OCI-LY7 (cell line): Measurements from ENCODE around the gene CMIP. TPM values are rescaled to one million over a fixed set of nuclear protein-coding genes. Genes with fewer than 3 reads are reported as not detected.

Experiments used
- BruUV-seq: library from RNA; stranded (reverse); fragments of 400-500 nt; replicated peaks from 2 replicates; lab custom pipeline; 2021; lab: Mats Ljungman, UMichigan
- CTCF ChIA-PET: fragments of 300-600 bp; sonication (Branson Sonifier 250); formaldehyde crosslinking; loops from one replicate; lab custom pipeline; 2022; ENCODE audit warnings: antibody characterized with exemption; ENCODE audit not compliant: unreplicated experiment; lab: Charles Lee
- POLR2A ChIA-PET: fragments of 300-600 bp; sonication (Branson Sonifier 250); formaldehyde crosslinking; loops from one replicate; lab custom pipeline; 2022; ENCODE audit warnings: antibody characterized with exemption; lab: Charles Lee
- DNase-seq: peaks from one replicate; pipeline ENCODE4 v3.0.0-alpha.2; 2015; ENCODE audit warnings: low spot score
- H2AFZ ChIP-seq: fragments of 200-600 bp; sonication (generic), shearing (Covaris generic); 2 replicates; pipeline ENCODE4 v1.6.1; 2014; ENCODE audit warnings: mild to moderate bottlenecking, antibody characterized with exemption, low read length, moderate library complexity
- H3K27ac ChIP-seq: fragments of 200-600 bp; sonication (generic); 2 replicates; pipeline ENCODE4 v1.5.1; 2014; ENCODE audit warnings: mixed run types, low read depth, mild to moderate bottlenecking, moderate library complexity, low read length, inconsistent platforms; ENCODE audit not compliant: poor library complexity, severe bottlenecking
- H3K36me3 ChIP-seq: fragments of 200-600 bp; sonication (generic); 2 replicates; pipeline ENCODE4 v1.6.1; 2014; ENCODE audit warnings: mild to moderate bottlenecking, antibody characterized with exemption, low read length, moderate library complexity, mixed read lengths; ENCODE audit not compliant: insufficient read depth
- H3K4me1 ChIP-seq: fragments of 200-600 bp; sonication (generic); 2 replicates; pipeline ENCODE4 v1.5.1; 2014; ENCODE audit warnings: mild to moderate bottlenecking, low read length; ENCODE audit not compliant: insufficient read depth, poor library complexity, severe bottlenecking
- H3K4me2 ChIP-seq: fragments of 200-600 bp; sonication (generic); 2 replicates; pipeline ENCODE4 v1.6.1; 2014; ENCODE audit warnings: mild to moderate bottlenecking, low read length
- H3K4me3 ChIP-seq: fragments of 200-600 bp; sonication (generic); 2 replicates; pipeline ENCODE4 v1.5.1; 2014; ENCODE audit warnings: mild to moderate bottlenecking, low read depth, low read length; ENCODE audit not compliant: poor library complexity, severe bottlenecking
- H3K79me2 ChIP-seq: fragments of 200-600 bp; sonication (generic); 2 replicates; pipeline ENCODE4 v1.6.1; 2016; ENCODE audit warnings: low read depth, mild to moderate bottlenecking, low read length, moderate library complexity, mixed read lengths; ENCODE audit not compliant: insufficient read depth
- H3K9me2 ChIP-seq: fragments of 200-600 bp; sonication (generic); 2 replicates; pipeline ENCODE4 v1.6.1; 2016; ENCODE audit warnings: mild to moderate bottlenecking, low read length, mixed read lengths; ENCODE audit not compliant: insufficient read depth
- H3K9me3 ChIP-seq: fragments of 200-600 bp; sonication (generic); 2 replicates; pipeline ENCODE4 v1.6.1; 2014; ENCODE audit warnings: mild to moderate bottlenecking, mixed run types, low read length, mixed read lengths
- H4K20me1 ChIP-seq: fragments of 200-600 bp; sonication (generic); 2 replicates; pipeline ENCODE4 v1.6.1; 2014; ENCODE audit warnings: mild to moderate bottlenecking, antibody characterized with exemption, low read length, moderate library complexity, mixed read lengths; ENCODE audit not compliant: insufficient read depth
- CTCF ChIP-seq: fragments of 200-600 bp; sonication (generic); conservative IDR thresholded peaks from 2 replicates; pipeline ENCODE4 v1.5.1; 2014; ENCODE audit warnings: mild to moderate bottlenecking, antibody characterized with exemption, low read length, moderate library complexity, mixed read lengths
- EZH2phosphoT487 ChIP-seq: fragments of 200-600 bp; sonication (generic); IDR thresholded peaks from 2 replicates; pipeline ENCODE4 v1.6.1; 2018; ENCODE audit warnings: low read depth, borderline replicate concordance, mild to moderate bottlenecking, mixed run types, antibody characterized with exemption, low read length, moderate library complexity, mixed read lengths
- intact Hi-C: fragments of 100-400 bp; cut with micrococcal nuclease; formaldehyde crosslinking; loops from one replicate; pipeline ENCODE4 v1.10.0; 2022; ENCODE audit not compliant: unreplicated experiment
- total RNA-seq, 2 experiments: library from RNA; depleted of rRNA in 1 of 2; stranded (reverse); fragments of >200 nt in 1 of 2; shearing (Covaris generic) in 1 of 2; gene quantifications; 2 replicates each; pipeline ENCODE4 v1.2.3, GENCODE V29; 2014 to 2022

The CMIP gene
- total RNA-seq, 2 experiments from 2014 or later = 15.4 to 70.3 TPM

- ChIA-PET POLR2A (interaction anchor here (0.6 kb wide), 1 partner anchor 265 kb away, joined by 3 read pairs; no protein-coding TSS in a partner anchor), CTCF (no interaction called here)
- Histone ChIP-seq H3K9me3 (no peaks in the 10 kb centered on the region), H2AFZ (no peak overlapping the region), H3K9me2 (no peaks in the 10 kb centered on the region), H4K20me1 (peaks cover 12% of the 10 kb centered on the region), H3K36me3 (peaks cover 10% of the 10 kb centered on the region; the same call in 1 of the 2 replicates), H3K79me2 (peaks cover 87% of the 10 kb centered on the region), H3K27ac (no peak overlapping the region), H3K4me1 (peaks cover 58% of the 10 kb centered on the region), H3K4me2 (peak overlapping the region; percentile 86), H3K4me3 (no peak overlapping the region)
- DNase-seq = no peak
- intact Hi-C loops = loop anchor here (2.0 kb wide), 1 partner anchor 22 kb away; no protein-coding TSS in a partner anchor
- no TSS peak for BruUV-seq
- TF ChIP-seq CTCF = no peak
- TF ChIP-seq EZH2phosphoT487 = no peak
Observed at GRCh38 chr16:81449241-81449640, 4.6 kb downstream of the CMIP start.

- H2AFZ ChIP-seq = no peak overlapping the region
- peaks cover 96% of the 10 kb centered on the region for H3K79me2 ChIP-seq
- H3K27ac ChIP-seq = no peak overlapping the region
- TF ChIP-seq CTCF (no peak), EZH2phosphoT487 (no peak)
- H3K4me2 ChIP-seq = no peak overlapping the region
- POLR2A ChIA-PET = interaction anchor here (0.6 to 0.9 kb wide), 3 partner anchors 16 to 278 kb away, joined by 3 read pairs; no protein-coding TSS in a partner anchor
- intact Hi-C loops = loop anchor here (2.0 kb wide), 1 partner anchor 21 kb away; no protein-coding TSS in a partner anchor
- no peaks in the 10 kb centered on the region for H3K9me2 ChIP-seq
- no peak overlapping the region for H3K4me3 ChIP-seq
- CTCF ChIA-PET = no interaction called here
- H4K20me1 ChIP-seq = peaks cover 12% of the 10 kb centered on the region
- peaks cover 58% of the 10 kb centered on the region for H3K4me1 ChIP-seq
- H3K9me3 ChIP-seq = no peaks in the 10 kb centered on the region
- H3K36me3 ChIP-seq = peaks cover 10% of the 10 kb centered on the region; the same call in 1 of the 2 replicates
- no peak for DNase-seq
- BruUV-seq = no TSS peak
Observed at GRCh38 chr16:81449899-81450608, 5.4 kb downstream of the CMIP start.
